GM23338 (cell line): ENCODE results near the gene FBRSL1. TPM values are rescaled to one million over a fixed set of nuclear protein-coding genes. Genes with fewer than 3 reads are reported as not detected.

Source experiments
- ATAC-seq: fragments of 200-7000 bp; cut with Tn5 transposase; 3 replicates; pipeline ENCODE4 v1.9.1; 2020
- DNase-seq: peaks from one replicate; pipeline ENCODE4 v3.0.0-alpha.2; 2015; ENCODE audit warnings: low spot score
- H2AFZ ChIP-seq: fragments of 200-600 bp; sonication (generic); 2 replicates; pipeline ENCODE4 v1.8.0; 2016; ENCODE audit warnings: antibody characterized with exemption, mild to moderate bottlenecking, moderate library complexity
- H3F3A ChIP-seq: fragments of 200-600 bp; sonication (generic); replicated peaks from 2 replicates; pipeline ENCODE4 v1.8.0; 2017; ENCODE audit warnings: antibody characterized with exemption, mixed run types, low read depth
- H3K27ac ChIP-seq: fragments of 200-600 bp; sonication (generic); 2 replicates; pipeline ENCODE4 v1.6.1; 2016; ENCODE audit warnings: low read depth
- H3K27me3 ChIP-seq: fragments of 200-600 bp; sonication (generic); 2 replicates; pipeline ENCODE4 v1.8.0; 2016; ENCODE audit warnings: mild to moderate bottlenecking, mixed run types, moderate library complexity; ENCODE audit not compliant: insufficient read depth
- H3K36me3 ChIP-seq: fragments of 200-600 bp; sonication (generic); 2 replicates; pipeline ENCODE4 v1.8.0; 2016; ENCODE audit warnings: mild to moderate bottlenecking; ENCODE audit not compliant: insufficient read depth
- H3K4me1 ChIP-seq: fragments of 200-600 bp; sonication (generic); 2 replicates; pipeline ENCODE4 v1.8.0; 2016; ENCODE audit warnings: mild to moderate bottlenecking, moderate library complexity; ENCODE audit not compliant: insufficient read depth
- H3K4me2 ChIP-seq: fragments of 200-600 bp; sonication (generic); 2 replicates; pipeline ENCODE4 v1.7.1; 2017; ENCODE audit warnings: mixed run types
- H3K4me3 ChIP-seq: fragments of 200-600 bp; sonication (generic); 2 replicates; pipeline ENCODE4 v1.6.1; 2016; ENCODE audit warnings: mixed run types
- H3K79me2 ChIP-seq: fragments of 200-600 bp; sonication (generic); replicated peaks from 2 replicates; pipeline ENCODE4 v1.8.0; 2017; ENCODE audit warnings: mild to moderate bottlenecking; ENCODE audit not compliant: insufficient read depth
- H3K9me2 ChIP-seq: fragments of 200-600 bp; sonication (generic); 2 replicates; pipeline ENCODE4 v1.8.0; 2017; ENCODE audit not compliant: insufficient read depth
- H4K20me1 ChIP-seq: fragments of 200-600 bp; sonication (generic); replicated peaks from 2 replicates; pipeline ENCODE4 v1.8.0; 2017; ENCODE audit warnings: mild to moderate bottlenecking; ENCODE audit not compliant: insufficient read depth
- H3K27ac Mint-ChIP-seq: 2 replicates; pipeline ENCODE4 v1.8.0; 2020; ENCODE audit warnings: inconsistent platforms, mild to moderate bottlenecking, moderate library complexity, mixed read lengths
- H3K27me3 Mint-ChIP-seq: 3 replicates; pipeline ENCODE4 v1.8.0; 2022; ENCODE audit warnings: low read depth, mild to moderate bottlenecking, moderate library complexity, mixed read lengths, inconsistent platforms; ENCODE audit not compliant: insufficient read depth, poor library complexity
- H3K36me3 Mint-ChIP-seq: 3 replicates; pipeline ENCODE4 v1.8.0; 2021; ENCODE audit warnings: low read depth, mild to moderate bottlenecking, inconsistent platforms, moderate library complexity, mixed read lengths
- H3K4me1 Mint-ChIP-seq: 3 replicates; pipeline ENCODE4 v1.8.0; 2020; ENCODE audit warnings: mild to moderate bottlenecking, inconsistent platforms, mixed read lengths
- H3K4me3 Mint-ChIP-seq: 3 replicates; pipeline ENCODE4 v1.8.0; 2021; ENCODE audit warnings: moderate library complexity, mild to moderate bottlenecking, inconsistent platforms, mixed read lengths
- H3K9me3 Mint-ChIP-seq: 3 replicates; pipeline ENCODE4 v1.8.0; 2020; ENCODE audit warnings: moderate library complexity, mild to moderate bottlenecking, inconsistent platforms, mixed read lengths
- CREB1 ChIP-seq: fragments of 250-450 bp; sonication (Bioruptor Pico); IDR thresholded peaks from 2 replicates; pipeline ENCODE4 v1.5.0; 2020; ENCODE audit warnings: low read depth, mild to moderate bottlenecking, moderate library complexity
- EZH2 ChIP-seq: fragments of 200-600 bp; sonication (generic); IDR thresholded peaks from one replicate; pipeline ENCODE4 v1.8.0; 2017; ENCODE audit warnings: antibody characterized with exemption, mild to moderate bottlenecking, low read depth; ENCODE audit not compliant: unreplicated experiment
- EZH2phosphoT487 ChIP-seq: fragments of 200-600 bp; sonication (generic); IDR thresholded peaks from one replicate; pipeline ENCODE4 v1.8.1; 2018; ENCODE audit warnings: antibody characterized with exemption; ENCODE audit not compliant: unreplicated experiment
- JUNB ChIP-seq: IDR thresholded peaks from one replicate; pipeline ENCODE4 v1.6.1; 2016; ENCODE audit warnings: antibody characterized with exemption; ENCODE audit not compliant: unreplicated experiment
- NANOG ChIP-seq: IDR thresholded peaks from 2 replicates; pipeline ENCODE4 v1.6.1; 2016; ENCODE audit warnings: antibody characterized with exemption, borderline replicate concordance
- POLR2AphosphoS5 ChIP-seq: IDR thresholded peaks from 2 replicates; pipeline ENCODE4 v1.6.1; 2016; ENCODE audit warnings: antibody characterized with exemption, low read depth
- REST ChIP-seq: IDR thresholded peaks from one replicate; pipeline ENCODE4 v1.6.1; 2018; ENCODE audit warnings: antibody characterized with exemption; ENCODE audit not compliant: unreplicated experiment
- STAT1 ChIP-seq: IDR thresholded peaks from one replicate; pipeline ENCODE4 v1.6.1; 2016; ENCODE audit warnings: antibody characterized with exemption; ENCODE audit not compliant: unreplicated experiment
- ZNF114 ChIP-seq: fragments of 250-450 bp; sonication (Bioruptor Pico); IDR thresholded peaks from 2 replicates; pipeline ENCODE4 v1.5.0; 2020; ENCODE audit warnings: mild to moderate bottlenecking, moderate library complexity
- ZNF331 ChIP-seq: fragments of 250-450 bp; sonication (Bioruptor Pico); IDR thresholded peaks from 2 replicates; pipeline ENCODE4 v1.5.0; 2020; ENCODE audit warnings: low read depth, mild to moderate bottlenecking, moderate library complexity
- ZNF462 ChIP-seq: fragments of 250-450 bp; sonication (Bioruptor Pico); IDR thresholded peaks from 2 replicates; pipeline ENCODE4 v1.5.0; 2020; ENCODE audit warnings: mild to moderate bottlenecking, moderate library complexity
- polyA plus RNA-seq: library from polyadenylated mRNA; unstranded; fragments of >200 nt; fragmentation: Nextera tagmentation; extraction: Ambion mirVana; gene quantifications from 2 replicates; pipeline ENCODE4 v1.2.1, GENCODE V29; 2016
- total RNA-seq: library from RNA; depleted of rRNA; stranded (reverse); fragments of >200 nt; shearing (Covaris generic); gene quantifications from 2 replicates; pipeline ENCODE4 v1.2.3, GENCODE V29; 2014
- TF ChIP-seq, protein P1 (sequence below): IDR thresholded peaks from 2 replicates; pipeline ENCODE4 v1.6.1; 2016; ENCODE audit warnings: antibody characterized with exemption
- TF ChIP-seq, protein P2 (sequence below), 2 experiments: fragments of 200-600 bp in 1 of 2; sonication (generic) in 1 of 2; conservative IDR thresholded peaks; 2 replicates each; pipeline versions ENCODE4 v1.5.1 to v1.6.1; 2016 to 2017; ENCODE audit warnings: antibody characterized with exemption in 2 of 2, low read depth in 2 of 2, mild to moderate bottlenecking in 2 of 2, moderate library complexity in 1 of 2

Gene FBRSL1
- total and polyA plus RNA-seq, 2 experiments from 2014 or later = 37.8 to 89.8 TPM

DNA sequence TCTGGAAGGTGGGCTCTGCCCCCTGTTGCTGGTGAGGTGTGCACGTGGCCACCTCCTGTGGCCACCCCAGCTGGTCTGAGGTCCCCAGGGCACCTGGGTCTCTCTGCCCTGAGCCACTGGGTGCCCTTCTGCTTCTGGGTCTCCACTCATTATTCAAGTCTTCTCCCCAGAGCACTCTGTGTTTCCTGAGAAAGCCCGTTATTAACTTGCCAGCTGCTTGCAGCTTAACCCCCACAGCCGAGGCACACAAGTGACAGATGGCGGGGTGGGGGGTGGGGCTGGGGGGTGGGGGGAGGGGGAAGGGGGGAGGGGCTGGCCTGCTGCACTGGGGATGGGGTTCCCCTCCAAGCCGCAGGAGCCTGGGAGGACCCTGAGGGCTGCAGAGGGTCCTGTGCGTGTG is 40.5 kb downstream of the FBRSL1 start:
- no peaks in the 10 kb centered on the region for H4K20me1 ChIP-seq
- no peak overlapping the region for H3K4me3 ChIP-seq
- Mint-ChIP-seq H3K27me3 (peaks cover 41% of the 10 kb centered on the region), H3K36me3 (peaks cover 43% of the 10 kb centered on the region), H3K4me1 (peaks cover 9% of the 10 kb centered on the region), H3K27ac (no peak overlapping the region), H3K4me3 (no peak overlapping the region), H3K9me3 (peaks cover 54% of the 10 kb centered on the region)
- no peaks in the 10 kb centered on the region for H3K79me2 ChIP-seq
- DNase-seq (no peak), ATAC-seq (no peak)
- H3K27ac ChIP-seq = no peak overlapping the region
- H2AFZ ChIP-seq = no peak overlapping the region
- peaks cover 4% of the 10 kb centered on the region; the same call in 1 of the 2 replicates for H3F3A ChIP-seq
- peaks cover 3% of the 10 kb centered on the region for H3K4me1 ChIP-seq
- TF ChIP-seq STAT1 = no peak
- no peak for TF ChIP-seq POLR2AphosphoS5
- TF ChIP-seq CREB1 (CRISPR knock-in tag) = no peak
- TF ChIP-seq ZNF114 (CRISPR knock-in tag) = no peak
- no peak for TF ChIP-seq REST
- TF ChIP-seq, protein P1, sequence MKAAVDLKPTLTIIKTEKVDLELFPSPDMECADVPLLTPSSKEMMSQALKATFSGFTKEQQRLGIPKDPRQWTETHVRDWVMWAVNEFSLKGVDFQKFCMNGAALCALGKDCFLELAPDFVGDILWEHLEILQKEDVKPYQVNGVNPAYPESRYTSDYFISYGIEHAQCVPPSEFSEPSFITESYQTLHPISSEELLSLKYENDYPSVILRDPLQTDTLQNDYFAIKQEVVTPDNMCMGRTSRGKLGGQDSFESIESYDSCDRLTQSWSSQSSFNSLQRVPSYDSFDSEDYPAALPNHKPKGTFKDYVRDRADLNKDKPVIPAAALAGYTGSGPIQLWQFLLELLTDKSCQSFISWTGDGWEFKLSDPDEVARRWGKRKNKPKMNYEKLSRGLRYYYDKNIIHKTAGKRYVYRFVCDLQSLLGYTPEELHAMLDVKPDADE = no peak
- TF ChIP-seq EZH2 = no peak
- TF ChIP-seq, protein P2, sequence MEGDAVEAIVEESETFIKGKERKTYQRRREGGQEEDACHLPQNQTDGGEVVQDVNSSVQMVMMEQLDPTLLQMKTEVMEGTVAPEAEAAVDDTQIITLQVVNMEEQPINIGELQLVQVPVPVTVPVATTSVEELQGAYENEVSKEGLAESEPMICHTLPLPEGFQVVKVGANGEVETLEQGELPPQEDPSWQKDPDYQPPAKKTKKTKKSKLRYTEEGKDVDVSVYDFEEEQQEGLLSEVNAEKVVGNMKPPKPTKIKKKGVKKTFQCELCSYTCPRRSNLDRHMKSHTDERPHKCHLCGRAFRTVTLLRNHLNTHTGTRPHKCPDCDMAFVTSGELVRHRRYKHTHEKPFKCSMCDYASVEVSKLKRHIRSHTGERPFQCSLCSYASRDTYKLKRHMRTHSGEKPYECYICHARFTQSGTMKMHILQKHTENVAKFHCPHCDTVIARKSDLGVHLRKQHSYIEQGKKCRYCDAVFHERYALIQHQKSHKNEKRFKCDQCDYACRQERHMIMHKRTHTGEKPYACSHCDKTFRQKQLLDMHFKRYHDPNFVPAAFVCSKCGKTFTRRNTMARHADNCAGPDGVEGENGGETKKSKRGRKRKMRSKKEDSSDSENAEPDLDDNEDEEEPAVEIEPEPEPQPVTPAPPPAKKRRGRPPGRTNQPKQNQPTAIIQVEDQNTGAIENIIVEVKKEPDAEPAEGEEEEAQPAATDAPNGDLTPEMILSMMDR (conservative IDR thresholded peaks at IDR 0.05; ENCODE audit: low read depth in 2 of 2) = no peak
- no peak for TF ChIP-seq ZNF462 (CRISPR knock-in tag)
- no peak for TF ChIP-seq NANOG
- no peak for TF ChIP-seq JUNB
- TF ChIP-seq ZNF331 (CRISPR knock-in tag) = no peak
- no peak for TF ChIP-seq EZH2phosphoT487
- no peaks in the 10 kb centered on the region for H3K36me3 ChIP-seq
- no peak overlapping the region for H3K4me2 ChIP-seq
- peaks cover 16% of the 10 kb centered on the region for H3K27me3 ChIP-seq
- no peaks in the 10 kb centered on the region for H3K9me2 ChIP-seq
